Endodermal cell (in vitro differentiated cells): ENCODE measurements around the gene MN1. TPM values are rescaled to one million over a fixed set of nuclear protein-coding genes. Genes with fewer than 3 reads are reported as not detected.

Experiments
- DNase-seq: peaks from one replicate; pipeline ENCODE4 v3.0.0-alpha.2; 2017
- H3K27ac ChIP-seq: 2 replicates; pipeline ENCODE4 v1.5.1; 2013; ENCODE audit warnings: mild to moderate bottlenecking, low read depth, low read length, moderate library complexity
- H3K27me3 ChIP-seq: 2 replicates; pipeline ENCODE4 v1.6.1; 2013; ENCODE audit warnings: mild to moderate bottlenecking, low read length, moderate library complexity; ENCODE audit not compliant: insufficient read depth, control insufficient read depth, poor library complexity, severe bottlenecking
- H3K36me3 ChIP-seq: 2 replicates; pipeline ENCODE4 v1.7.0; 2013; ENCODE audit warnings: mild to moderate bottlenecking, low read length, moderate library complexity; ENCODE audit not compliant: control insufficient read depth, insufficient read depth
- H3K4me1 ChIP-seq: one replicate; pipeline ENCODE4 v1.7.0; 2013; ENCODE audit warnings: low read length; ENCODE audit not compliant: control insufficient read depth, insufficient read depth
- H3K4me3 ChIP-seq: 2 replicates; pipeline ENCODE4 v1.5.1; 2013; ENCODE audit warnings: mild to moderate bottlenecking, low read length, moderate library complexity
- H3K9ac ChIP-seq: 2 replicates; pipeline ENCODE4 v1.6.1; 2013; ENCODE audit warnings: mild to moderate bottlenecking, low read length, moderate library complexity; ENCODE audit not compliant: poor library complexity, severe bottlenecking; ENCODE audit errors: extremely low read depth
- H3K9me3 ChIP-seq: 2 replicates; pipeline ENCODE4 v1.6.1; 2013; ENCODE audit warnings: mild to moderate bottlenecking, low read length, moderate library complexity; ENCODE audit not compliant: control insufficient read depth
- H3K27ac Mint-ChIP-seq: 2 replicates; pipeline ENCODE4 v1.8.0; 2020; ENCODE audit warnings: mixed read lengths
- H3K27me3 Mint-ChIP-seq: 2 replicates; pipeline ENCODE4 v1.8.0; 2021; ENCODE audit warnings: mild to moderate bottlenecking, mixed read lengths; ENCODE audit not compliant: insufficient read depth
- H3K36me3 Mint-ChIP-seq: 2 replicates; pipeline ENCODE4 v1.8.0; 2020; ENCODE audit warnings: low read depth, mixed read lengths
- H3K4me1 Mint-ChIP-seq: 2 replicates; pipeline ENCODE4 v1.8.0; 2020; ENCODE audit warnings: mixed read lengths
- H3K4me3 Mint-ChIP-seq: 2 replicates; pipeline ENCODE4 v1.8.0; 2020; ENCODE audit warnings: mild to moderate bottlenecking, moderate library complexity, mixed read lengths
- H3K9me3 Mint-ChIP-seq: 2 replicates; pipeline ENCODE4 v1.8.0; 2020; ENCODE audit warnings: mild to moderate bottlenecking, mixed read lengths
- CTCF ChIP-seq: fragments of 200-600 bp; sonication (generic); conservative IDR thresholded peaks from 2 replicates; pipeline ENCODE4 v1.5.0; 2021; ENCODE audit warnings: antibody characterized with exemption, mild to moderate bottlenecking
- WGBS, 2 experiments: methylation state at CpG; one replicate each; pipeline versions ENCODE4 v1.1.5 to v1.1.7; 2013; ENCODE audit warnings: missing lambda C conversion rate in 2 of 2, mixed read lengths in 1 of 2; ENCODE audit not compliant: insufficient coverage in 1 of 2, insufficient read length in 1 of 2; 5-methylcytosine and 5-hydroxymethylcytosine counted together
- total RNA-seq, 2 donors: library from RNA; stranded (reverse); fragmentation: NEBNext Ultra II Directional in 1 of 2; extraction: Animal tissue kit (Norgen Biotek cat#: 25700) in 1 of 2; gene quantifications; 2 replicates in 1 of 2; 3 replicates in 1 of 2; pipeline ENCODE4 v1.2.1, GENCODE V29; 2021

MN1 gene
- total RNA-seq, 2 donors from 2014 or later, result 4.4 to 17.8 TPM

GRCh38 chr22:27732391-27732790, 69.2 kb downstream of the MN1 start:
- no peak for TF ChIP-seq CTCF
- Histone ChIP-seq H3K4me1 (peaks cover 8% of the 10 kb centered on the region), H3K4me3 (no peak overlapping the region), H3K27me3 (no peaks in the 10 kb centered on the region), H3K36me3 (no peaks in the 10 kb centered on the region), H3K9me3 (peaks cover 4% of the 10 kb centered on the region), H3K27ac (no peak overlapping the region), H3K9ac (no peak overlapping the region)
- Mint-ChIP-seq H3K4me3 (no peak overlapping the region), H3K27me3 (no peaks in the 10 kb centered on the region), H3K36me3 (peaks cover 5% of the 10 kb centered on the region), H3K9me3 (peaks cover 2% of the 10 kb centered on the region), H3K27ac (no peak overlapping the region), H3K4me1 (peaks cover 16% of the 10 kb centered on the region)
- WGBS, 2 experiments, result 93 to 96% methylated on average over 2 of the region's 2 CpGs
- DNase-seq, result no peak

DNA sequence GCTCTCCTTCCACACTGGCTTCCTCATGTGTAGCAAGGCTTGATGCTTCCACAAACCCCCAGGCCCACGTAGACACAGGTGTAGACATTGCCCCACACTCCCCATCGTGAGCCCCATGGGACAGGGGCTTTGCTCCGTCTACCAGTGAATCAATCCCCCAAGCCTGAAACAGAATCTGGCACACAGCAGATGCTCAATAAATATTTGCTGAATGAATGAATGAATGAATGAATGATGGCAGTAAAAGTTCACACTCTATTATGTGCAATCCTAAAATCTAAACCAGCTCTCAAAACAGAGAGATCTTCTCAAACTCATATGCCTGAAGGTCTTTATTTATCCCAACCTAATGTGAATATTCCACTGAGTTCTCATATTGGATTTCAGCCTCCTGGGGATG, 69.9 kb downstream of the MN1 start:
- H3K4me3 ChIP-seq, result no peak overlapping the region
- Mint-ChIP-seq H3K27me3 (no peaks in the 10 kb centered on the region), H3K4me1 (peaks cover 23% of the 10 kb centered on the region), H3K36me3 (peaks cover 2% of the 10 kb centered on the region), H3K27ac (no peak overlapping the region), H3K9me3 (no peaks in the 10 kb centered on the region), H3K4me3 (no peak overlapping the region)
- no peak overlapping the region for H3K27ac ChIP-seq
- no peaks in the 10 kb centered on the region for H3K36me3 ChIP-seq
- TF ChIP-seq CTCF, result no peak
- no peak for DNase-seq
- 93 to 99% methylated on average over 2 to 3 of the region's 3 CpGs for WGBS, 2 experiments
- H3K9me3 ChIP-seq, result no peaks in the 10 kb centered on the region
- H3K4me1 ChIP-seq, result peaks cover 8% of the 10 kb centered on the region
- no peaks in the 10 kb centered on the region for H3K27me3 ChIP-seq
- H3K9ac ChIP-seq, result no peak overlapping the region

DNA sequence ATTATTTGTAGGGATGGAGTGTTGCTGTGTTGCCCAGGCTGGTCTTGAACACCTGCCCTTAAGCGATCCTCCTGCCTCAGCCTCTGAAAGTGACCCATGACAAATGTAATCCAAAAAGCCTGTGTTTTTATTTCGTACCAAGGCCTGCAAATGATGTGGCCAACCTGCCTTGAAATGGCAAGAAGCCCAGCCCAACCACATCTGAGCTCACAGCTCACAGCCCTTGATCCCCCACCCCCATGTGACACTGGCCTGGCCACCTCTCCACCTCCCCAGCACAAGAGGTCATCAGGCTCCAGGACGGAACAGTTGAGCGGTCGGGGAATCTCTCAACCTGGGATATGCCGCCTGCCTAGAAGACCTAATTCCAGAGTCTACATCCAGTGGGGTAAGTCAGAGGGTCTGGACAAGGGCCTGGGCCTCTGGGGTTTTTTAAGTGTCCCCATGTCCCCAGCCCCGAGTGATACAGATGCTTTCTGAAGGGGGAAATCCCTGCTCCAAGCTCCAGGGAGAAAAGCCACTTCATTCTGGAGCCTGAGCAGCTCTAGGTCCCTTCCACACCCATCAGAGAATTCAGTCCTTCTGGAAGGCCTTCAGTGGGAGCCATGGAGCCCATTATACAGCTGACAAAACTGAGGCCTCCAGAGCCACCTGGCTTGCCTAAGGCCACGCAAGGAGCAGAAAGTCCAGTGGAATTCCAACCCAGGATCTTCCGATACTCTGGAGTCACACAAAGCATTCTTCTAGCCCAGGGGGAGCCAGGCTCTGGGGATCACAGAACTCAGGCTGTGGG, 70.7 kb downstream of the MN1 start:
- Histone ChIP-seq H3K27me3 (no peaks in the 10 kb centered on the region), H3K9ac (no peak overlapping the region), H3K9me3 (no peaks in the 10 kb centered on the region), H3K4me3 (no peak overlapping the region), H3K4me1 (peaks cover 12% of the 10 kb centered on the region), H3K36me3 (no peaks in the 10 kb centered on the region), H3K27ac (no peak overlapping the region)
- 90 to 100% methylated on average over 2 to 9 of the region's 9 CpGs for WGBS, 2 experiments
- DNase-seq, result no peak
- peaks cover 27% of the 10 kb centered on the region for H3K4me1 Mint-ChIP-seq
- H3K9me3 Mint-ChIP-seq, result peaks cover 5% of the 10 kb centered on the region
- no peak overlapping the region for H3K4me3 Mint-ChIP-seq
- no peak overlapping the region for H3K27ac Mint-ChIP-seq
- no peak for TF ChIP-seq CTCF
- no peaks in the 10 kb centered on the region for H3K27me3 Mint-ChIP-seq
- H3K36me3 Mint-ChIP-seq, result no peaks in the 10 kb centered on the region
